ENCODE data around the gene AKT2. TPM values are rescaled to one million over a fixed set of nuclear protein-coding genes. Genes with fewer than 3 reads are reported as not detected.

AKT2 gene
- total RNA-seq, 1 experiment from 2014 or later: 150 TPM

DNA sequence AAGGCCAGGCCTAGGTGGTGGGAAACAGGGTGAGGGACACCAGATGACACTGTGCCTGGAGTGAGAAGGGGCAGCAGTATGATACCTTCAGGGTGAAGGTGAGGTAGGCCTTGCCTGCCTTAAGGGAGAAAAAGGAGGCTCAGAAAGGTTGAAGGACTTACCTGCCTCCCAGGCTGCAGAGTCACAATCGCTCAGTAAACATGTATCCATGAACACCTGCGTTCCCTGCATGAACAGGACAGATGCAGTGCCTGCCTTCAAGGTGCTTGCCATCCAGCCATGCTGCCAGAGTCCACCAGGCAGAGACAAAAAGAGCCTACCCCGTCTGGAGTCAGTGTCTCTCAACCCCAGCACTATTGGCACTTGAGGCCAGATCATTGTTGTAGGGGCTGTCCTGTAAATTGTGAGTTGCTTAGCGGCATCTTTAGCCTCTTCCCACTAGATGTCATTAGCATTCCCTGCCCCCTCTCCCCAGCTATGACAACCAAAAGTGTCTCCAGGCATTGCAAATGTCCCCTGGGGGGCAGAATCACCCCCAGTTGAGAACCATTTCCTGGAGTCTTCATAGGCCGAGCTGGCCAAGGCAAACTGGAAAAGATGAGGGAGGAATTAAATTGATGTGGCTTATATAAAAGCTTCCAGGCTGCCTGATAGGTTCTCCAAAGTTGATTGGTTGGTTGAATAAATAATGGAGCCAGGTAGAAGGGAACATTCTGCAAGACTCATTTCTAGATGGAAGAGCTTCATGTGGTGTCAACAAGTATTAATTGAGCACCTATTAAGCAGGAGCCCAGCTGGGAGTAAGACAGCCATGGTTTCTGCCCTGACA lies 92.2 kb downstream of the AKT2 start:
- H3K4me1 ChIP-seq (ENCODE audit: insufficient read depth, low read length): peaks cover 4% of the 10 kb centered on the region; the same call in 1 of the 2 replicates
- H2BK15ac ChIP-seq (ENCODE audit: low read depth, low read length): no peak overlapping the region
- H2BK20ac ChIP-seq (ENCODE audit: low read depth, low read length, poor library complexity, severe bottlenecking): no peak overlapping the region
- no peak overlapping the region for H3K9ac ChIP-seq (ENCODE audit: extremely low read depth, insufficient read length, low read length)
- peaks cover 0 to 3% (median 0%) of the 10 kb centered on the region in 3 experiments; a peak in 2 of 7 replicates for H3K36me3 Mint-ChIP-seq (ENCODE audit: insufficient read depth in 1 of 3, low read depth in 3 of 3)
- no peaks in the 10 kb centered on the region for H3K79me2 ChIP-seq (ENCODE audit: insufficient read depth, low read length)
- H3K4me3 Mint-ChIP-seq: peak overlapping the region; percentile 56 to 72
- DNase-seq: no peak
- no peak overlapping the region for H2BK12ac ChIP-seq (ENCODE audit: insufficient read length, low read depth, low read length)
- H4K8ac ChIP-seq (replicated peaks; ENCODE audit: insufficient read length, low read depth, low read length): no peak overlapping the region
- no peaks in the 10 kb centered on the region for H4K20me1 ChIP-seq (ENCODE audit: control insufficient read depth, insufficient read depth, insufficient read length)
- no peaks in the 10 kb centered on the region for H3K79me1 ChIP-seq (ENCODE audit: insufficient read depth, low read depth, low read length, poor library complexity, severe bottlenecking)
- H3K27ac ChIP-seq (ENCODE audit: insufficient read length, low read depth, low read length): no peak overlapping the region
- no peaks in the 10 kb centered on the region for H3K9me3 Mint-ChIP-seq
- H3K4ac ChIP-seq (ENCODE audit: low read depth, low read length): no peak overlapping the region
- H3K18ac ChIP-seq (ENCODE audit: insufficient read length, low read depth, low read length): no peak overlapping the region
- no peaks in the 10 kb centered on the region; the same call in 1 of the 2 replicates for H3K27me3 ChIP-seq (ENCODE audit: insufficient read depth, low read length)
- H2AK5ac ChIP-seq (ENCODE audit: insufficient read length, low read length): no peak overlapping the region
- no peak overlapping the region for H3K14ac ChIP-seq (ENCODE audit: insufficient read depth, low read length)
- H2BK5ac ChIP-seq (ENCODE audit: insufficient read length, low read length): no peak overlapping the region
- H2AFZ ChIP-seq (ENCODE audit: low read length): no peak overlapping the region
- H3K27me3 Mint-ChIP-seq (ENCODE audit: low read depth): peaks cover 5% of the 10 kb centered on the region
- H2BK120ac ChIP-seq (ENCODE audit: low read depth, low read length, poor library complexity, severe bottlenecking): no peak overlapping the region
- H3K56ac ChIP-seq (ENCODE audit: insufficient read length, low read depth, low read length): no peak overlapping the region
- TF ChIP-seq, protein P1, sequence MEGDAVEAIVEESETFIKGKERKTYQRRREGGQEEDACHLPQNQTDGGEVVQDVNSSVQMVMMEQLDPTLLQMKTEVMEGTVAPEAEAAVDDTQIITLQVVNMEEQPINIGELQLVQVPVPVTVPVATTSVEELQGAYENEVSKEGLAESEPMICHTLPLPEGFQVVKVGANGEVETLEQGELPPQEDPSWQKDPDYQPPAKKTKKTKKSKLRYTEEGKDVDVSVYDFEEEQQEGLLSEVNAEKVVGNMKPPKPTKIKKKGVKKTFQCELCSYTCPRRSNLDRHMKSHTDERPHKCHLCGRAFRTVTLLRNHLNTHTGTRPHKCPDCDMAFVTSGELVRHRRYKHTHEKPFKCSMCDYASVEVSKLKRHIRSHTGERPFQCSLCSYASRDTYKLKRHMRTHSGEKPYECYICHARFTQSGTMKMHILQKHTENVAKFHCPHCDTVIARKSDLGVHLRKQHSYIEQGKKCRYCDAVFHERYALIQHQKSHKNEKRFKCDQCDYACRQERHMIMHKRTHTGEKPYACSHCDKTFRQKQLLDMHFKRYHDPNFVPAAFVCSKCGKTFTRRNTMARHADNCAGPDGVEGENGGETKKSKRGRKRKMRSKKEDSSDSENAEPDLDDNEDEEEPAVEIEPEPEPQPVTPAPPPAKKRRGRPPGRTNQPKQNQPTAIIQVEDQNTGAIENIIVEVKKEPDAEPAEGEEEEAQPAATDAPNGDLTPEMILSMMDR (conservative IDR thresholded peaks at IDR 0.05): no peak
- no CpG with 5 or more reads among the region's 5 CpGs for WGBS (ENCODE audit: extremely low coverage, insufficient read length, low lambda C conversion rate)
- peaks cover 9% of the 10 kb centered on the region for H3K23me2 ChIP-seq (ENCODE audit: insufficient read length, low read depth, low read length, poor library complexity, severe bottlenecking)
- no peaks in the 10 kb centered on the region for H3K9me3 ChIP-seq (ENCODE audit: control insufficient read depth, low read depth, low read length)
- H3K27ac Mint-ChIP-seq: no peak overlapping the region
- peaks cover 9 to 22% of the 10 kb centered on the region in 2 experiments for H3K4me1 Mint-ChIP-seq
- H3T11ph ChIP-seq (ENCODE audit: low read length): no peak overlapping the region
- no peak overlapping the region for H3K23ac ChIP-seq (ENCODE audit: insufficient read length, low read depth, low read length)
- H4K5ac ChIP-seq (ENCODE audit: insufficient read length, low read depth, low read length): no peak overlapping the region
- H3K4me2 ChIP-seq (ENCODE audit: insufficient read depth, insufficient read length, low read length): peak overlapping the region; percentile 13
- no peak overlapping the region for H4K91ac ChIP-seq (ENCODE audit: insufficient read length, low read depth, low read length)
